HFF-Myc (cell line): ENCODE results near the gene SLC26A8.

ENCODE experiments used
- DNase-seq: peaks from one replicate; pipeline ENCODE4 v3.0.0-alpha.2; 2011; ENCODE audit warnings: low read depth; ENCODE audit errors: extremely low read depth
- H3K4me3 ChIP-seq: replicated peaks from 2 replicates; pipeline ENCODE4 v1.5.1; 2011; ENCODE audit warnings: low read depth, mild to moderate bottlenecking, control low read depth, low read length
- TF ChIP-seq, protein P1 (sequence below): IDR thresholded peaks from 2 replicates; pipeline ENCODE4 v1.5.1; 2012; ENCODE audit warnings: mild to moderate bottlenecking, low read depth, low read length, control low read depth; ENCODE audit errors: missing control alignments

The SLC26A8 gene

DNA sequence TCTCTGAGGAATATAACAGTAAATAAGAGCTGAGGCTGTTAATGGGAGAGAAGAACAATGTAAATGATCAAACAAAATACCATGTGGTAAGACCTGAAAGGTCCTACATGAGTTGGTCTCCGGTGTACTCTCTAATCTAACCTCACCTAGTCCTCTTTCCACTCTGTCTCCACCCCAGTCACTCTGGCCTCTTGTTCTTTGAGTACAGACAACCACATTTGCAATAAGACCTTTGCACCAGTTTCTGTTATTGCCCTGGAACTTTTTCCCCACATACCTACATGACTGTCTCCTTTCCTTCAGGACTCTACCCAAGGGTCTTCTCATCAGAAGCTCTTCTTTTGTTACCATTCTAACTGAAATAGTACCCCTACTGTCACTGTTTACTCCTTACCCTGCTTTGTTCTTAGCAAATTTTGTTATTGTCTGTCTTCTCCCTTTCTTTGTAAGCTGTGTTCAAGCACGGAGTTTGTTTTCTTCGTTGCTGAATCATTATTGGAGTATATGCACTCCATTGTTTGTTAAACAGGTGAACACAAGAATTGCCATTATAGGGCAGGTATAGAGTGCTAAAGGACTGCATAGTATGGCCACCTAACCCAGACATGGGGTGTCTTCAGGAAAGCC, 40.4 kb upstream of the SLC26A8 start:
- TF ChIP-seq, protein P1, sequence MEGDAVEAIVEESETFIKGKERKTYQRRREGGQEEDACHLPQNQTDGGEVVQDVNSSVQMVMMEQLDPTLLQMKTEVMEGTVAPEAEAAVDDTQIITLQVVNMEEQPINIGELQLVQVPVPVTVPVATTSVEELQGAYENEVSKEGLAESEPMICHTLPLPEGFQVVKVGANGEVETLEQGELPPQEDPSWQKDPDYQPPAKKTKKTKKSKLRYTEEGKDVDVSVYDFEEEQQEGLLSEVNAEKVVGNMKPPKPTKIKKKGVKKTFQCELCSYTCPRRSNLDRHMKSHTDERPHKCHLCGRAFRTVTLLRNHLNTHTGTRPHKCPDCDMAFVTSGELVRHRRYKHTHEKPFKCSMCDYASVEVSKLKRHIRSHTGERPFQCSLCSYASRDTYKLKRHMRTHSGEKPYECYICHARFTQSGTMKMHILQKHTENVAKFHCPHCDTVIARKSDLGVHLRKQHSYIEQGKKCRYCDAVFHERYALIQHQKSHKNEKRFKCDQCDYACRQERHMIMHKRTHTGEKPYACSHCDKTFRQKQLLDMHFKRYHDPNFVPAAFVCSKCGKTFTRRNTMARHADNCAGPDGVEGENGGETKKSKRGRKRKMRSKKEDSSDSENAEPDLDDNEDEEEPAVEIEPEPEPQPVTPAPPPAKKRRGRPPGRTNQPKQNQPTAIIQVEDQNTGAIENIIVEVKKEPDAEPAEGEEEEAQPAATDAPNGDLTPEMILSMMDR, result no peak
- DNase-seq, result no peak
- H3K4me3 ChIP-seq, result no peak overlapping the region

DNA sequence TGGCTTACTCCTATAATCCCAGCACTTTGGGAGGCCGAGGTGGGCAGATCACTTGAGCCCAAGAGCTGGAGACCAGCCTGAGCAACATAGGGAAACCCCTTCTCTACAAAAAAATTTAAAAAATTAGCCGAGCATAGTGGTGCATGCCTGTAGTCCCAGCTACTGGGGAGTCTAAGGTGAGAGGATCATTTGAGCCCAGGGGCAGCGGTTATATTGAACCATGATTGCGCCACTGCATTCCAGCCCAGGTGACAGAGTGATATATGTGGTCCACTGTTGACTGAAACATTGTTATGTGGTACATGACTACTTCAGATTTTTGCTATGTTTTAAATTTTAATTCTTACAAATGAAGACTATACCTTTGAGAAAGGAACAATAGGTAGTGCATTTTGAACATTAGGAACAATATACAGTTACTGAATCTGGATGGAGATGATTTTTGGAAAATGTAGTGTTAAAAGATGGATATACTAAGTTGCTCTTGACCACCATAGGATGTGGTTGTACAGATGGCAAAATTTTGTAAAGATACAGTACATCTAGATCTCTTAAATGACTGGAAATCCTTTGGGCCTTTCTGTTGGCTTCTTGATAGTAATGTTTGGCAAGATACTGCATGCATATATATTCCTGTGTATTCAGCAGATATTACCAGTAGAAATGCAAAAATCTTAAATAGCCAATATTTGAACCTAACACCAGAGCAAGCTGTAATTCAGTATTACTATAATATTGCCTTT, 39.0 kb upstream of the SLC26A8 start:
- TF ChIP-seq, protein P1, result no peak
- no peak for DNase-seq
- H3K4me3 ChIP-seq, result no peak overlapping the region

DNA sequence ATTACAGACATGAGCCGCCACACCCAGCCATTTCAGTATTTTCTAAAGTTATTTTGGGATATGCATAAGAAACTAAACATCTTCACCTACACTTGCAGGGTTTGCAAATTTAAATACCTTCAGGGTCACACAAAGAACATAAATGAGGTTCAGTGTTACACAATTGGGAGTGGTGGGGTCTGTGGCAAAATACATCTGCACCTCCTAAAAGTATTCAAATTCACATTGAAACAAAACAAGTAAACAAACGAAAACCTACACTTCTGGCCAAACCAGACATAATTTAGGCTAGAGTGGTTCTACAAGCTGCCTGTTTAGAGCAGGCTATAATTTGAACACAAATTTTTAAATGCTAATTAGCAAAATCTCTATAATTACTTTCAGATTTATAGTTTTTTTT, 37.8 kb upstream of the SLC26A8 start:
- no peak for DNase-seq
- TF ChIP-seq, protein P1, result no peak
- H3K4me3 ChIP-seq, result no peak overlapping the region

DNA sequence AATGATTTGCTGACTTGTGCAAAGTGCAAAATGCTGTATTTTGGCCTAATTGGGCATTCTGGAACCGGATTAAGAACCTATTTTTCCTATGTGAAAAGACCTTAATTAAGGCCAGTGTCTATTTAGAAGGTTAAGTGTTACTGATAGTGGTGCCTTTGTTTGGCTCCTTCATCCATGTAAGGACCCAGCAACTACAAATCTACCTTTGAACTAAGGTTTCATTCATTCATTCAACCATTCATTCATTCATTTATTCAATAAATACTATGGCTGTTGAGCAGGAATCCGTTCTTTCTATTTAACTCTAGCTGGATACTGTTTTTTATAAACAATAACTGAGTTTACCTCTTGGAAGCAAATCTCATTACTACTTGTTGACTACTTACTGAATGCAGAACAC, 36.8 kb upstream of the SLC26A8 start:
- H3K4me3 ChIP-seq, result no peak overlapping the region
- no peak for DNase-seq
- TF ChIP-seq, protein P1, result no peak

DNA sequence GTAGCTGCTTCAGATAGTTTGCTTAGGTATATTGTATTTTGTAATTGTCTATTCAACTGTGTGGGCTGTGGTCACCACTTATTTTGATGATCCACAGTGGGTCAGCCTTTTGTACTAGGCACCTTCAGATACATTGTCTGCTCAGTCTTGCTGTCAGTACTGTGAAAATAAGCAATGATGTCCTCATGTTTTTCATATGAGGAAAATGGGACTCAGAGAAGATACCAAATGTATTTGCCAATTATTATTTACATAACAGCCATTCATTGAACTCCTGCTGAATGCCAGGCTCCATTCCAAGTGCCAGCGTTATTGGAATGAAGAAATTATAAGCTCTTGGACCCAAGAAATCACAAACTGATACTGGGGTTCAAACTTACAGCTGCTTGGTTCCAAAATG, 31.7 kb upstream of the SLC26A8 start:
- DNase-seq, result no peak
- no peak overlapping the region for H3K4me3 ChIP-seq
- TF ChIP-seq, protein P1, result no peak

DNA sequence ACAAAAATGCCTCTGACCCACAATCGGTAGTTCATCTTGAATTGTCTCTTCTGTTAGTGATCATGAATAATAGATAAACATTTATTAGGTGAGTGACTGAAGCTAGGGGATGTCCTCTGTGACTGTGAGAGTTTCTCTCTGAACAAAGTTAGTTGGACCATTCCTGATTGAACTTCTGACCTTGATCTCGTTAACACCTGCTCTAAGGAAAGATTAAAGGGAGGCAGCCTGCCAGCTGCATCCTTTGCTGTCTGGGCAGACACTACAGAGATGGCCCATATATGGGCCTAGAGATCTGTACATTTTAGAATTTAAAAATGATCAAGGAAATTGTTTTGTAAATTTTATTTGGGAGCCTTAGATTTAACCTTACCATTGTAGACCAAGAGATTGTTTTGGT, 30.5 kb upstream of the SLC26A8 start:
- H3K4me3 ChIP-seq, result no peak overlapping the region
- TF ChIP-seq, protein P1, result no peak
- DNase-seq, result no peak
